PFSK-1 (cell line): ENCODE results near the gene EXO1.

Experiments
- FOXP2 ChIP-seq: optimal IDR thresholded peaks from 2 replicates; pipeline ENCODE3; 2011; ENCODE audit warnings: borderline replicate concordance, control low read depth, inconsistent platforms; ENCODE audit not compliant: insufficient read depth; ENCODE audit errors: extremely low read length, extremely low read depth
- POLR2AphosphoS5 ChIP-seq: IDR thresholded peaks from 2 replicates; pipeline ENCODE4 v1.6.1; 2012; ENCODE audit warnings: low read depth, mild to moderate bottlenecking, control low read depth, low read length, moderate library complexity
- REST ChIP-seq, 2 experiments: IDR thresholded peaks; 2 replicates each; pipeline versions ENCODE4 v1.6.1 to v1.8.0; 2011 to 2012; ENCODE audit warnings: low read depth in 2 of 2, low read length in 2 of 2, control low read depth in 1 of 2, inconsistent platforms in 1 of 2, mild to moderate bottlenecking in 1 of 2, moderate library complexity in 1 of 2; ENCODE audit not compliant: insufficient read depth in 1 of 2
- SIN3A ChIP-seq: IDR thresholded peaks from 2 replicates; pipeline ENCODE4 v1.6.1; 2012; ENCODE audit warnings: mild to moderate bottlenecking, low read length, moderate library complexity, borderline replicate concordance; ENCODE audit not compliant: insufficient read depth
- TAF1 ChIP-seq: IDR thresholded peaks from 2 replicates; pipeline ENCODE4 v1.6.1; 2012; ENCODE audit warnings: low read length, control low read depth, borderline replicate concordance; ENCODE audit not compliant: insufficient read depth

EXO1 gene

GRCh38 chr1:241837416-241837815, 10.6 kb upstream of the EXO1 start:
- TF ChIP-seq TAF1 = no peak
- TF ChIP-seq SIN3A = no peak
- TF ChIP-seq FOXP2 = no peak
- TF ChIP-seq POLR2AphosphoS5 = no peak
- no peak for TF ChIP-seq REST (IDR thresholded peaks at IDR 0.05; ENCODE audit: insufficient read depth in 1 of 2, low read depth in 2 of 2, low read length in 2 of 2)

- no peak for TF ChIP-seq FOXP2
Measured at GRCh38 chr1:241837901-241838300, 10.1 kb upstream of the EXO1 start.

GRCh38 chr1:241838897-241839296, 9.1 kb upstream of the EXO1 start:
- TF ChIP-seq POLR2AphosphoS5 (no peak), TAF1 (no peak), REST (IDR thresholded peaks at IDR 0.05; ENCODE audit: insufficient read depth in 1 of 2, low read depth in 2 of 2, low read length in 2 of 2) (no peak), SIN3A (no peak)

- no peak for TF ChIP-seq POLR2AphosphoS5
- TF ChIP-seq SIN3A = no peak
- no peak for TF ChIP-seq FOXP2
- TF ChIP-seq REST (IDR thresholded peaks at IDR 0.05; ENCODE audit: insufficient read depth in 1 of 2, low read depth in 2 of 2, low read length in 2 of 2) = no peak
- TF ChIP-seq TAF1 = no peak
Measured at GRCh38 chr1:241839369-241839979, 8.5 kb upstream of the EXO1 start.

- no peak for TF ChIP-seq FOXP2
Measured at GRCh38 chr1:241840164-241840563, 7.8 kb upstream of the EXO1 start.

GRCh38 chr1:241841691-241842090, 6.3 kb upstream of the EXO1 start:
- TF ChIP-seq SIN3A = no peak
- no peak for TF ChIP-seq REST (IDR thresholded peaks at IDR 0.05; ENCODE audit: insufficient read depth in 1 of 2, low read depth in 2 of 2, low read length in 2 of 2)
- no peak for TF ChIP-seq FOXP2
- no peak for TF ChIP-seq POLR2AphosphoS5
- no peak for TF ChIP-seq TAF1
